ENCODE measurements around the gene CD300E. TPM values are rescaled to one million over a fixed set of nuclear protein-coding genes. Genes with fewer than 3 reads are reported as not detected.
"Not testable (repeated sequence)": the region's sequence is repeated elsewhere in the genome, so short reads cannot be mapped to it uniquely, and the experiment has no call there.

The CD300E gene
- total RNA-seq, 1 donor from 2014 or later: not detected

DNA sequence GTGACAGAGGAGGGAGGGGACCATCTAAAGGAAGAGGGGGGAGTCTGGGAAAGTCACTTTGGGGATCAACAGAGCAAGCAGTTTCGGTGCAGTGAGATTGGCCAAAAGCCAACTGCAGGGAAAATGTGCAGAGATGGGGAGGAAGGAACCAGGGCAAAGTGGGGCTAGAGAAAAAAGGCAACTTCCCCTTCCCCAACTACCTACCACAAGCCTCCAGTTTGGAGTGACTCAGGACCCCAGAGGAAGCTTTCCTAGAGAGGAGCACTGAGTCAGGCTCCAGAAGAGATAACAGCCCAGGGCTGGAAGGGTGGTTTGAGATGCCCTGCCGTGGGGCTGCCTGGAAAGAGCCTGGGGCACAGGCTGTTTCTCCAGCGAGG, 24.5 kb downstream of the CD300E start:
- no peak for DNase-seq (ENCODE audit: low read depth in 2 of 2)

DNA sequence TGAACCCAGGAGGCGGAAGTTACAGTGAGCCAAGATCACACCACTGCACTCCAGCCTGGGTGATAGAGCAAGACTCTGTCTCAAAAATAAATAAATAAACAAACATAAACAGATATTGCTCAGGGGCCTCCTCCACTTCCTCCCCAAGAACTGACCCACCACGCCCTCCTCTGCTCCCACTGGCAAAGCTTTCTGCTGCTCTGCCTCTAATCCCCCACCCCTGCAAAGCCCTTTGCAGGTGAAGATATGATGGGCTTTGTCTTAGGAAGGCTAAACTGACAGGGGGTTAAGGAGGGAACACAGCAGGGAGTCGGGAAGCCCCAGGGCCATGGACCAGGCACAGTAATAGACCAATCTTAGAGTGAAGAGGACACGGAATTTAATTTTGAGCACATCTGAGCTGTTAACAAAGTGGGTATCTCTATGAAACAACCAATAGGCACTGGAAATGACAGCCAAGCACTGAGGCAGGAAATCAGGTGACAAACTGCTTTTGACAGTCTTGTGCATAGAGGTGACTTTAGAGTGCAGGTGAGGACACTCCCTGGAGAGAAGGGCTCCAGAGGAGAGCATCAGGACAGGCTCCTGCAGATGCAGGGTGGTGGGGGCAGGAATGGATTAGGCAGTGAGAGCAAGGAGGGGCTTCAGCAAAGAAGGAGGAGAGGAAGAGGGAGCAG, 25.1 kb downstream of the CD300E start:
- DNase-seq (ENCODE audit: low read depth in 2 of 2): no peak

DNA sequence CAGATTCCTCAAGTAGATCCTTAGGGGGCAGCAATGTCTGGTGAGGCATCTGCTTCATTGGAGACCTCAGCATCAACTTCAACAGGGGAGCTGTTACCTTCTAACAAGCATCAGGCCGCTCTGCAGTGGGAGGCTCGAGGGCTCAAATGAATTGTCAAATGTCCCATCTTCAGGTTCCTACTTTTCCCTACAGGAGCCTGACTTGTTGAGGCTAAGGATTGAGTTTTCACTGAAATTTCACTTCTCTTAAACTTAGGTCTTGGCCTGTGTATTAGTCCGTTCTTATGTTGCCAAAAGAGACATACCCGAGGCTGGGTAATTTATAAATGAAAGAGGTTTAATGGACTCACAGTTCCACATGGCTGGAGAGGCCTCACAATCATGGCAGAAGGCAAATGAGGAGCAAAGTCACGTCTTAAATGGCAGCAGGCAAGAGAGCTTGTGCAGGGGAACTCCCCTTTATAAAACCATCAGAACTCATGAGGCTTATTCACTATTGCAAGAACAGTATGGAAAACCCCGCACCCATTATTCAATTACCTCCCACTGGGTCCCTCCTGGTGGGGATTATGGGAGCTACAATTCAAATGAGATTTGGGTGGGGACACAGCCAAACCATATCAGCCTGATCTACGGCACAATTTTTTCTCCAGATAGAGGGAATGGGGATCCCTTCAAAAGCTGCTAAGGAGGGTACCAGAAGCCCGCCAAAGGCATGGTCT, 26.3 kb downstream of the CD300E start:
- no peak for DNase-seq (ENCODE audit: low read depth in 2 of 2)

DNA sequence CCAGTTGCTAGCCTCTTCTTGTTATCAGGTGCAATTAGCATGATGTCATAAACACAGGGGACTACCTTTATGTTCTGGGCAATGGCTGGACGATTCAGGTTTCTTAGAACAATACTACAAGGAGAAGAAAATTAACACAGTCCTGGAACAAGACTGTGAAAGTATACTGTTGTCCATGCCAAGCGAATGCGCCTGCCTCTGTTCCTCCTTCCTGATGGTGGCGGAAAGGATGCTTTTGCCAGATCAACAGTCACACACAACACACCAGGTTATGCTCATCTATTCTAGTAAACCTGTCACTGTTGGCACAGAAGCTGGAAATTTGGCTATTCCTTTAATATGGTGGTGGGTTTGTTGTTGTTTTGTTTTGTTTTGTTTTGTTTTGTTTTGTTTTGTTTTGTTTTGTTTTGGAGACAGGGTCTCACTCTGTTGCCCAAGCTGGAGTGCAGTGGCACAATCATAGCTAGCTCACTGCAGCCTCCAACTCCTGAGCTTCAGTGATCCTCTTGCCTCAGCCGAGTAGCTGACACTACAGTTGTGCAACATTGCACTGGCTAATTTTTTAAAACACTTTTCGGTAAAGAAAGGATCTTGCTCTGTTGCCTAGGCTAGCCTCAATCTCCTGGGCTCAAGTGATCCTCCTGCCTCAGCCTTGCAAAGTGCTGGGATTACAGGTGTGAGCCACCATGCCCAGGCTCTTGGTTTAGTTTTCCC, 28.3 kb downstream of the CD300E start:
- no peak for DNase-seq (ENCODE audit: low read depth in 2 of 2)

DNA sequence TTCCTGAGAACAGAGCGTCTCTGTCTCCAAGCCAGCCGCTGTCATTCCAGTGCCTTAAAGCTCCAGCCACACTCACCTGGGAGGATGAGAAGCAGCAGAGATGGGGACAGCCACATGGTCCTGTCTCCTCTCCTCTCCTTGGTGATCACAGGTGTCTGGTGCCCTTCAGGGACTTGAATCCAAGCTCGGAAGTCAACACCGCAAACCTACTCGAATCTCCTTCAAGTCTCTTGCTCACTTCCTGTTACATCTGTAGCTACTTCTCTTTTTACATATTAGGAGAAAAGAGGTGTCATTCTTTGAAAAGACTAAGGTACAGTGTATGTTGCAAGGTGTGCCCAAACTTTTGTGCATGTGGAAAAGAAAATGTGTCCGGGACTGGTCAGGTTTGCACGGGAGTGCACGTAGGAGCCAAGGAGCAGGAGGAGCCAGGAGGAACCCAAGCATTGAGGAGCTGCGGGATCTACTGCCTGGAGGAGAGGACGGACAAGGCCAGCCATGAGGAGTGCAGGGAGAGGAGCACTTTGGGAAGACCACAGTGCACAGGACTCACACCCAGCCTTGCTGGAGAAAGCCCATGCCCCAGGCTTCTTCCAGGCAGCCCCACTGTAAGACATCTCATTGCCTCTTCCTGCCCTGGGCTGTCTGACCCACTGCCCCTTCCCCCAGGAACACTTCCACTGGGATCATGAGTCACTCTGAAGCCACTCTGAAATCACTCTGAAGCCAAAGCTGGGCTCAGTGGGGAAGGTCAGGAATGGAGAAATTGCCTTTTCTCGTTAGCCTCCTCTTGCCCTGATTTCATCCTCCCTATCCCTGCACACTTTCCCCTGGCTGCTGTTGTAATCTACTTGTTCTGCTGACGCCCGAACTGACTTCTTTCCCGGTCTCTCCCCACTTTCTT, 31.2 kb downstream of the CD300E start, which contains the start of gene CD300LD:
CD300LD (minus strand) TSS at position 197 of the 904 bp plus-strand sequence; CDS start at position 116, 81 bp downstream.
- DNase-seq (ENCODE audit: low read depth in 2 of 2): no peak

DNA sequence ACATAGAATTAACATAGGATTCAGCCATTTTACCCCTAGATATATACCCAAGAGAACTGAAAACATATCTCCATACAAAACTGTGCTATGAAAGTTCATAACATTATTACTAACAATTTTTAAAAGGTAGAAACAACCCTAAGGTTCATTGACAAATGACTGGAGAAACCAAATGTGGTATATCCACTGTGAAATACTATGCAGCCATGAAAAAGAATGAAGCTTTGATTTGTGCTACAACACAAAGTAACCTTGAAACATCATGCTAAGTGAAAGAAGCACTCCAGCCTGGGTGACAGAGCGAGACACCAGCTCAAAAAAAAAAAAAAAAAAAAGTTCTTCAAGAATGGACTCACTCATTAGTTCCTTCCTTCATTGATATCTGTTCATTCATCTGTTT, 32.0 kb downstream of the CD300E start:
- no peak for DNase-seq (ENCODE audit: low read depth in 2 of 2)

DNA sequence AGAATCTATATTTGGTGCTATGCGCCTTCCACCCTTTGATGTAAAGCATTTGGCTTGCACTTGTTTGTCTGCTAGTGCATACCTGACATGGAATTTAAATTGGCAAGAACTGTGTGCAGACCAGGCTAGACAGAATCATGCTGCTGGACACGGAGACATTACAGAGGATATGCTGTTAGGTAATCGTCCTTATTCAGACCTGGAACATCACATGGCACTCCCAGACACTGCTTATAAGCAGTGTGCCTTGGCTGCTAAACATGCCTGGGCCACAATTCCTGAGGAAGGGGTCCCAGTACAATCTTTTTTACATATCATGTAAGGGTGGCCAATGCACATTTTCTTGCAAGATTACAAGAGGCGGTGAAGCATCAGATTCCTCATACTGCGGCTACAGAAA, 37.8 kb downstream of the CD300E start:
- no peak for DNase-seq (ENCODE audit: low read depth in 2 of 2)

DNA sequence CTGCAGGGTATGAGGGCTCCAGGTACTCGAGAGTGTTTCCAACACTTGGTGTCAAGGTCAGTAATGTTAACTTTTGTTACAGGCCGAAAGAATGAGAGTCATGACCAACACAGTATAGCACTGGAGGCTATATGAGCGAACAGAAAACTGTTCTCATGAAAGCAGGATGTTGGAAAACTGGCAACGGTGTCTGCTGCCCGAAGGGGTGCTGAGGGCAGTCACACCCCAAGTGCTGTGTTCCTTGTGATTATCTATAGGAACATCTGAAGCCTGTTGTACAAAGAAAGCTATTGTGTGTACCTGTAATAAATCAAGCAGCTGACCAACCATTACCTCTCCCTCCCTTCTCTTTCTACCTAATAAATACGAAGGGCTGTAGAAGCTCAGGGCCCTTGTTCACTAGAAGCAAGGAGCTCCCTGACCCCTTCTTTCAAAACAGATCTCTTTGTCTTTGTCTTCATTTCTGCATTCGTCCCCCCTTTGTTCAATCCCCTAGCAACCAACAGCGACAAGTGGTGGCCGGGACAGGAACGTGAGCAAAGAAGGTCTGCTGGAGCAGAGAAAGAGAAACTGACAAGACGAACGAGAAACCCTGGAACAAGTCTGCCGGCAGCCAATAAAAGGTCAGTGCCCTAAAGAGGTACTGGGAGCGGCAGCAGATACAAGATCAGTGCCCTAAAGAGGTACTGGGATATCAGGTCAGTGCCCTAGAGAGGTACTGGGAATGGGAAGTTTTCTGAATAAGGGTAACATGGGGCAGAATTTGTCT, 39.1 kb downstream of the CD300E start:
- DNase-seq (ENCODE audit: low read depth in 2 of 2): no peak

DNA sequence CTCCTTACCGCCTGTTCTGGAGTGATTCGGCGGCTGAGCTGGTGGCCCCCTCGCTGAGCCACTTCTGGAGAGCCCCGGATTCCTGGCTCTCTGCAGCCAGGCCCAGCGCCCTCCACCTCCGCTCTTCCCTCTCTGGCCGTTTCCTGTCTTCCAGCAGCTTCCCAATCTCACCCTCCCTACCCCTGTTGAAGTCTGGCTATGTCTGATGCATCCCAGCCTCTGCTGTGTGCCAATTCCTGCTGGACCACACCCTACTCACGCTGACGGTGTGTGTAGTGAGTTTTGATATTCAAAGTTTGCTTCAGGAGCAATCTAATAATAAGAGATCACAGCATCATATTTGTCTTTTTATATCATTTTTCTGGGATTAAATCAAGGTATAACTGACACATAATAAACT, 40.9 kb downstream of the CD300E start:
- no peak for DNase-seq (ENCODE audit: low read depth in 2 of 2)

DNA sequence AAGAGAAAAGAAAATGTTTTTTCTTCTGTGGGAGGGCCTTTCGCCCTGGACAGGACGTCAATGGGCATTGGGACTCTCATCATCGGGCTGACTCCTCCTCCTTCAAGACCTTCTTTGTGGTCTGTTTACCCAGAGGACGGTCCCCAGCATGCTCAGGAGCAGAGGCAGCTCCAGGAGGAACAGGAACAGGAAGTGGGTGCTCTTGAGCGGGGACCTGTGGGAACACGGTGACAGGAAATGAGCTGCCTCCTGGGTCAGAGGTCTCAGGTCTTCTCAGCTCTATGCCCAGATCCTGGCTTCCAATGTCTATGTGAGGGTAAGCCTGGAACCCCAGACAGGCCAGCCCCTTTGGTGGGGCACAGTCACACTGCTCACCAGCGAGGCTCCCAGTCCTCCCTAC, 43.6 kb downstream of the CD300E start:
- no peak for DNase-seq (ENCODE audit: low read depth in 2 of 2)

DNA sequence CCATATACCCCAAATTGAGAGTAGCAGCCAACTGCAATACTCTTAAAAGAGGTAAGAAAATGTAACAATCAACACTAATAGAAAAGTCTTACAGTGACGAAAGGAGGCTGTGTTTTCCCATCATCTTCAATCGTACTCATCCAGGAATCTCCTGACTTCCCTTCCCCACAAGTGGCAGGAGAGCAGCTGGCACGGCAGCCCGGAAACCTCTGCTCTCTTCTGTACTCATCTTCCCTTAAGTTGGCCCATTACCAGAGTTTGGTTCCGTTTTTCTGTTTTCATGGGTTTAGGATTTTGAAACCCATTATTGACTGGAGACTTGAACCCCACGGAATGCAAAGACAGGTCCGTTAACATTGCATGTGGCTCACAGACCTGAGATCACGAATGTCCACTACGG, 44.6 kb downstream of the CD300E start:
- no peak for DNase-seq (ENCODE audit: low read depth in 2 of 2)

DNA sequence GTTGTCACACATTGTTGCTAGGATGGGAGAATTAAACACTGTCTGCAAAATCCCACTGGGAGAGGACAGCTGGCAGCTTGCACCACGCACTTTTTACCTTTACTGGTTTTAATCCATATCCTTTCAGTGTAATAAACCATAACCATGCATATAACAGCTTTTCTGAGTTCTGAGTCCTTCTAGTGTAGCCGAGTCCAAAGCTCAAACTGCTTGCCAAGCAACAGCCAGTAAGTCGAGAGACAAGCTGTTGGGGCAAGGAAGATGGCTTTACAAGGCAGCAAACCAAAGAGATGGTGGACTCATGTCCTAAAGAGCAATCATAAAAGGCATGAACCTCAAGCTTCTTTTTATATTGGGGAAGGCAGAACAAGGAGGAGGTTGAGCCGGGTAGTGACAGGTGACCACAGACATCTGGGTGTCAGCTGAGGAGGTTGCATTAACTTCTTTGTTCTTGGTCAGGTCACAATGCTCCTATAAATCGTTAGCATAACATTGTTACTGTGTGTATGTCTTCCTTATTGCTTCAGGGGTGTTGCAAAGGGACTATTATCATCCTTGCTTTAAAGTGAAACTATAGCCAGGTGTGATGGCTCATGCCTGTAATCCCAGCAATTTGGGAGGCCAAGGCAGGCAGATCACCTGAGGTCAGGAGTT, 48.9 kb downstream of the CD300E start:
- no peak for DNase-seq (ENCODE audit: low read depth in 2 of 2)

DNA sequence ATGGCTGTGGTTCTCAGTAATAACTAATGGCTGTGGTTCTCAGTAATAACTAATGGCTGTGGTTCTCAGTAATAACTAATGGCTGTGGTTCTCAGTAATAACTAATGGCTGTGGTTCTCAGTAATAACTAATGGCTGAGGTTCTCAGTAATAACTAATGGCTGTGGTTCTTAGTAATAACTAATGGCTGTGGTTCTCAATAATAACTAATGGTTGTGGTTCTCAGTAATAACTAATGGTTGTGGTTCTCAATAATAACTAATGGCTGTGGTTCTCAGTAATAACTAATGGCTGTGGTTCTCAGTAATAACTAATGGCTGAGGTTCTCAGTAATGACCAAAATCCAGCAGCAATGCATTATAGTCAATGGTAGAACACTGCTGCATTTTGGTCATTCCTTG, 49.9 kb downstream of the CD300E start:
- DNase-seq (ENCODE audit: low read depth in 2 of 2): not testable (repeated sequence)

DNA sequence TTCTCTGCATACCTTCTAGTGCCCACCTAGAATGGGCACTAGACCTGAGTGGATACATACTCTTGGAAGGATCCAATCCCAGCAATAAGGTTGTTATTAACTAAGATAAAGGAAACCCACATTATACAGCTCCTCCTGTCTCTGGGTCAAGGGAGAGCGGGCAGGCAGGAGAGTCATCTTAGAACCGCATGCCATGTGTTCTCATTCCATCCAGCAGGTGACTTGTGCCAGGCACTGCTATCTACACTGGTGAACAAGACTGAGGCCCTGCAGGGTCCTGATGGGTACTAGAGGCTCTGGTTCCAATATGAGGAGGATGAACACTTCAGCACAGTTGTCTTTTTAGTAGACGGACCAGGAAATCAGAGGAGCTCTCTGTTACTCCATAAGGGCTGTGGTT, 50.4 kb downstream of the CD300E start:
- DNase-seq (ENCODE audit: low read depth in 2 of 2): no peak

DNA sequence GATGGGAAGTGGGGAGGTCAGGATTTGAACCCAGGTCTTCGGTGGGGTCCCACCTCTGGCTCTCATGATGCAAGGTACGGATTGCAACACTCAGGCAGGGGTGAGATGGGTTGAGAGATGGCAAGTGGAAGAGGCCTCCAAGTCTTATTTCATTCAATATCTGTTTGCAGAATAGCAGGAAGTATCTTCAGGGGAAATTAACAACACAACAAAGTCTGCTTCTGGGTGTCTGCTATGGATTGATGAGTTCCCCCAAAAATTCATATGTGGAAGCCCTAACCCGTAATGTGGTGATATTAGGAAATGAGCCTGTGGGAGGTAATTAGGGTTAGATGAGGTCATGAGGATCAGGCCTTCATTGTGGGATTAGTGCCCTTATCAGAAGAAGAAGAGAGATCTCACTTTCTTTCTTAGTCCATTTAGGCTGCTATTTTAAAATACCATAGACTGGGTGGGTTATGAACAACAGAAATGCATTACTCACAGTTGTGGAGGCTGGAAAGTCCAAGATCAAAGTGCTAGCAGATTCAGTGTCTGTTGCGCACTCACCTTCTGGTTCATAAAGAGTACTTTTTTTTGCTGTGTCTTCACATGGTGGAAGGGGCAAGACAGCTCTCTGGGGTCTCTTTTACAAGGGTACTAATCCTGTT, 51.8 kb downstream of the CD300E start:
- no peak for DNase-seq (ENCODE audit: low read depth in 2 of 2)

DNA sequence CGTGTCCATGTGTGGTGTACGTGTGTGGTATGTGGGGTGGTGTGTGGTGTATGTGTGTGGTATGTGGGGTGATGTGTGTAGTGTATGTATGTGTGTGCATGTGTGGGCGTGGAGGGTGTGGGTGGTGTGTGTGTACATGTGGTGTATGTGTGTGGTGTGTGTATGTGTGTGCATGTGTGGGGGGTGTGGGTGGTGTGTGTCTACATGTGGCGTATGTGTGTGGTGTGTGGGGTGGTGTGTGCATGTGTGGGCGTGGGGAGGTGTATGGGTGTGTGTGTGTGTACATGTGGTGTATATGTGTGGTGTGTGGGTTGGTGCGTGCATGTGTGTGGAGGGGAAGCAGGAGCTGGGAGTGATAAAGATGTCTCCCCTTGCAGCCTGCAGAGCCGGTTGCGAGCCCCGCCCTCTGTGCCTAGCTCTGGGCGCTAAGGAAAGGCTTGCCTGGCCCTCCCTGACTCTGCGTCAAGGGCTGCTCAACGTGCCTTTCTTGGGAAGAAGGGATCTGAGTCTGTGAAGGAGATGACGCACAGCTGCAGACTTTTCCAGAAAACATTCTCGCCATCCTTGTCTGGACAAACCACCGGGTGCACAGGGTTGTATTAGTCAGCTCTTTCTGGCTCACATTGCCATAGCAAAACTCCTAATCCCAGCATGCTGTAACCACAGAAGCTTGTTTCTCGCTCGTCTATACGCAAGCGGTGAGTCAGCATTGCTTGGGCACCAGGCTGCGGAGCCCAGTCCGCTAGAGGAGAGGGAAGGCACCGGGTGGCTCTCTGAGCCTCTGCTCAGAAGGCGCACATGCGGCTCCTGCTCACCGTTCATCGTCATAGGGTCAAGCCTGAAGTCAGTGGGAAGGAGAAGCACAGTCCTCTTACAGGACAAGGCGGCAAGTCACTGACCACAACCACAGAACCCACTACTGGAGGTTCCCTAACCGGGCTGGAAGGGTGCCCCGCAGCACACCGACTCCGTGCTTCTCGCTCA, 54.2 kb downstream of the CD300E start:
- peak in 1 of 2 donors; percentile 8 for DNase-seq (ENCODE audit: low read depth in 2 of 2)

DNA sequence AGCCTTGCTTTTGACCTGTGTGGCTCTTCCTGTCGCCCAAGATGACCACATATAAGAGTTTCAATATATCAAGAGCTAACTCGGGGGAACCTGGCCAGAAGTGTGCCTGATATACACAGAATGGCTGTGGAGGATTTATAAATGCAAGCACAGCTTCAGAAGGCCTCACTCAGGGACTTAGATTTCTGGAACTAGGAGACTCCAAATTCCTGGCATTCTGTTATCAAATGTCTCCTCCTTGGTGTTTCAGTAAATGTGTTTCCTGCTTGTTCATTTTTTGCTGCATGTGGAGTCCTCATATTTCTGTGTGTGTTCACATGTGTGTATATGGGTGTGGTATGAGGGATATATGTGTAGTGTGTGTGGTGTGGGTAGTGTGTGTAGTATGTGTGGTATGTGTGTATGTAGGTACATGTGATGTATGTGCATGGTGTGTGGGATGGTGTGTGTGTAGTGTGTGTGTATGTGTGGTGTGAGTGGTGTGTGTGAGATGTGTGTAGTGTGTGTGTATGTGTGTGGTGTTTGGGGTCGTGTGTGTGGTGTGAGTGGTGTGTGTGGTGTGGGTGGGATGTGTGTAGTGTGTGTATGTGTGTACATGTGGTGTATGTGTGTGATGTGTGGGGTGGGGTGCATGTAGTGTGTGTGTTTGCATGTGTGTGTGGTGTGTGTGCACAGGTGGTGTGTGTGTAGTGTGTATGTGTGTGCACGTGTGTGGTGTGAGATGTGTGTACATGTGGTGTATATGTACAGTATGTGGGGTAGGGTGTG, 55.2 kb downstream of the CD300E start:
- no peak for DNase-seq (ENCODE audit: low read depth in 2 of 2)

DNA sequence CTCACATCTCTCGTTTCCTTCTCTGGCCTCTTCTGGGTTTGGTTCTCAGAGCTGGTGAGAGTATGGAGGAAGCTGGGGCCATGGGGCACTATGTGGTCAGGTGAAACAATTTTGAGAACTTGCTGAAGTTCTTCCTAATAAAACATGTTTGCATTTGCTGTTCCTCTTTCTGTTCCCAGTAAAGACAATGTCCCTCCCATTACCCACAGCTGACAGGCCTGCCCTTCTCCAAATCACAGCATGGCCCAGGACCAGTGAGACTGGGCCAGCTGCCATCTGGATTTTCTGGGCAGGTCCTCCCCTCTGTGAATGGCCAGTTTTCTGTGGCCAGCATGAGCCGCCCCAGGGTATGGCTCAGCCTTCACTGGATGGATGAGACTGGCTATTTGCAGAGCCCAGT, 56.1 kb downstream of the CD300E start, which contains the start of gene CD300H:
CD300H (minus strand) TSS at position 113 of the 400 bp plus-strand sequence.
- DNase-seq (ENCODE audit: low read depth in 2 of 2): no peak

All from lung microvascular endothelial cell (primary cell).